Endothelial cell of umbilical vein (primary cell): Measurements from ENCODE around the gene OR2A7. TPM values are rescaled to one million over a fixed set of nuclear protein-coding genes. Genes with fewer than 3 reads are reported as not detected.
"Not testable (repeated sequence)": the region's sequence is repeated elsewhere in the genome, so short reads cannot be mapped to it uniquely, and the experiment has no call there.

ENCODE experiments used
- BruUV-seq: library from RNA; stranded (reverse); fragments of 400-500 nt; replicated peaks from 2 replicates; lab custom pipeline; 2021; lab: Mats Ljungman, UMichigan
- CTCF ChIA-PET: fragments of 300-600, 350-600 bp; sonication (Branson Sonifier 250); formaldehyde crosslinking; loops from one replicate; lab custom pipeline; 2021; ENCODE audit warnings: antibody characterized with exemption, inconsistent platforms; lab: Charles Lee
- POLR2A ChIA-PET: fragments of 300-600, 350-600 bp; sonication (Branson Sonifier 250); formaldehyde crosslinking; loops from one replicate; lab custom pipeline; 2021; ENCODE audit warnings: antibody characterized with exemption, inconsistent platforms; lab: Charles Lee
- DNase-seq: peaks from one replicate; pipeline ENCODE4 v3.0.0-alpha.2; 2011; ENCODE audit warnings: low read depth, low spot score
- FAIRE-seq: peaks from 2 replicates; lab custom pipeline; 2011; peaks lifted over from hg19 to GRCh38; lab: Jason Lieb, UNC
- H2AFZ ChIP-seq: 2 replicates; pipeline ENCODE4 v1.6.0; 2012; ENCODE audit warnings: low read depth, low read length, control low read depth, inconsistent platforms
- H3K27ac ChIP-seq: 2 replicates; pipeline ENCODE4 v1.5.1; 2011; ENCODE audit warnings: low read depth, mild to moderate bottlenecking, control low read depth, low read length, moderate library complexity; ENCODE audit not compliant: insufficient read depth
- H3K27me3 ChIP-seq, 2 experiments: 2 replicates each; pipeline versions ENCODE4 v1.6.0 to v1.6.1; 2011; ENCODE audit warnings: low read length in 2 of 2, mixed read lengths in 1 of 2; ENCODE audit not compliant: control insufficient read depth in 2 of 2, insufficient read depth in 2 of 2
- H3K36me3 ChIP-seq, 2 experiments: 2 replicates in 1 of 2; 3 replicates in 1 of 2; pipeline ENCODE4 v1.5.1; 2011; ENCODE audit warnings: low read length in 2 of 2, mild to moderate bottlenecking in 1 of 2, moderate library complexity in 1 of 2; ENCODE audit not compliant: control insufficient read depth in 2 of 2, insufficient read depth in 2 of 2; ENCODE audit errors: extremely low read depth in 1 of 2
- H3K4me1 ChIP-seq: 3 replicates; pipeline ENCODE4 v1.5.1; 2011; ENCODE audit warnings: mild to moderate bottlenecking, low read length; ENCODE audit not compliant: control insufficient read depth, insufficient read depth; ENCODE audit errors: extremely low read depth
- H3K4me2 ChIP-seq: 2 replicates; pipeline ENCODE4 v1.6.1; 2011; ENCODE audit warnings: low read length, control low read depth, mixed read lengths; ENCODE audit not compliant: insufficient read depth
- H3K4me3 ChIP-seq, 3 experiments: fragments of 200-600 bp in 1 of 3; sonication (generic), shearing (Covaris generic) in 1 of 3; replicated peaks in 1 of 3; 2 replicates each; pipeline ENCODE4 v1.5.1; 2011 to 2016; ENCODE audit warnings: control low read depth in 3 of 3, low read length in 3 of 3, mild to moderate bottlenecking in 2 of 3, inconsistent platforms in 1 of 3, low read depth in 1 of 3, moderate library complexity in 1 of 3; ENCODE audit not compliant: insufficient read depth in 1 of 3
- H3K79me2 ChIP-seq: 2 replicates; pipeline ENCODE4 v1.6.0; 2012; ENCODE audit warnings: low read length, inconsistent platforms; ENCODE audit not compliant: control insufficient read depth, insufficient read depth
- H3K9ac ChIP-seq: replicated peaks from 2 replicates; pipeline ENCODE3; 2011; ENCODE audit warnings: low read length, control low read depth; ENCODE audit not compliant: insufficient read depth; ENCODE audit errors: extremely low read depth
- H3K9me1 ChIP-seq: replicated peaks from 3 replicates; pipeline ENCODE4 v1.6.0; 2011; ENCODE audit warnings: mild to moderate bottlenecking, low read length; ENCODE audit not compliant: control insufficient read depth, insufficient read depth; ENCODE audit errors: extremely low read depth
- H3K9me3 ChIP-seq: replicated peaks from 2 replicates; pipeline ENCODE4 v1.5.1; 2012; ENCODE audit warnings: low read length, inconsistent platforms; ENCODE audit not compliant: control insufficient read depth, insufficient read depth
- H4K20me1 ChIP-seq: replicated peaks from 2 replicates; pipeline ENCODE3; 2011; ENCODE audit warnings: mild to moderate bottlenecking, low read length; ENCODE audit not compliant: control insufficient read depth, insufficient read depth; ENCODE audit errors: extremely low read depth
- dilution Hi-C: fragments of 300-500 bp; cut with MboI; formaldehyde crosslinking; loops from one replicate; pipeline ENCODE4 v1.15.0; 2019; ENCODE audit warnings: low sequenced_read_pairs; ENCODE audit not compliant: extremely low pct_ligation_motif_present
- intact Hi-C: fragments of 100-400 bp; cut with micrococcal nuclease; formaldehyde crosslinking; loops from one replicate; pipeline ENCODE4 v1.10.0; 2022
- polyA plus RNA-seq, 4 experiments: library from polyadenylated mRNA; depleted of rRNA in 3 of 4; stranded (reverse) in 3 of 4; unstranded in 1 of 4; fragments of >200 nt; gene quantifications; 2 replicates each; pipeline versions ENCODE4 v1.2.1 to v1.2.3, GENCODE V29; 2011 to 2012; ENCODE audit warnings: missing spikeins in 1 of 4
- total RNA-seq: library from RNA; stranded (reverse); gene quantifications from 2 replicates; pipeline ENCODE4 v1.2.3, GENCODE V29; 2021

The OR2A7 gene
- total and polyA plus RNA-seq, 2 donors (not counting 3 experiments of a cell fraction or from before 2014, with no cell fraction given) = 0.33 TPM; not detected in 1

- BruUV-seq, H3K4me2 ChIP-seq, H3K9me1 ChIP-seq, intact Hi-C loops, H3K36me3 ChIP-seq, H4K20me1 ChIP-seq, H3K9ac ChIP-seq, H3K27me3 ChIP-seq, FAIRE-seq, H3K4me1 ChIP-seq, dilution Hi-C loops, H3K27ac ChIP-seq, H3K9me3 ChIP-seq, H3K79me2 ChIP-seq, CTCF ChIA-PET, POLR2A ChIA-PET, H3K4me3 ChIP-seq, DNase-seq, H2AFZ ChIP-seq: not testable (repeated sequence)
Observed at GRCh38 chr7:144246967-144247366, 17.6 kb downstream of the OR2A7 start.

- H3K79me2 ChIP-seq, H3K9ac ChIP-seq, H3K36me3 ChIP-seq, H3K27me3 ChIP-seq, dilution Hi-C loops, H2AFZ ChIP-seq, intact Hi-C loops, CTCF ChIA-PET, H3K9me3 ChIP-seq, H3K4me3 ChIP-seq, H4K20me1 ChIP-seq, H3K4me2 ChIP-seq, DNase-seq, FAIRE-seq, H3K9me1 ChIP-seq, POLR2A ChIA-PET, BruUV-seq, H3K4me1 ChIP-seq, H3K27ac ChIP-seq: not testable (repeated sequence)
Observed at GRCh38 chr7:144245372-144245771, 19.2 kb downstream of the OR2A7 start.

GRCh38 chr7:144239365-144239764 is 25.2 kb downstream of the OR2A7 start, which contains the start of gene OR2A42:
Gene OR2A42, minus strand, starts transcription at chr7:144239605. Its CDS starts 6,762 bp downstream, at chr7:144232843.
- not testable (repeated sequence) for H3K79me2 ChIP-seq

GRCh38 chr7:144238530-144239082 is 26.0 kb downstream of the OR2A7 start:
- H3K4me2 ChIP-seq, H3K9me3 ChIP-seq, BruUV-seq, CTCF ChIA-PET, FAIRE-seq, POLR2A ChIA-PET, H3K79me2 ChIP-seq, dilution Hi-C loops, H3K4me3 ChIP-seq, H2AFZ ChIP-seq, H3K9me1 ChIP-seq, H3K9ac ChIP-seq, H3K4me1 ChIP-seq, H4K20me1 ChIP-seq, H3K36me3 ChIP-seq, H3K27ac ChIP-seq, intact Hi-C loops, H3K27me3 ChIP-seq: not testable (repeated sequence)
- DNase-seq = peak; percentile 0

More at GRCh38 chr7:144239365-144239764, 25.2 kb downstream of the OR2A7 start, which contains the start of gene OR2A42:
- POLR2A ChIA-PET, CTCF ChIA-PET, BruUV-seq, FAIRE-seq, H3K27me3 ChIP-seq, H3K36me3 ChIP-seq, H3K4me3 ChIP-seq, H3K4me1 ChIP-seq, H3K9ac ChIP-seq, H3K9me3 ChIP-seq, dilution Hi-C loops, H2AFZ ChIP-seq, H3K27ac ChIP-seq, H3K4me2 ChIP-seq, H4K20me1 ChIP-seq, H3K9me1 ChIP-seq, DNase-seq, intact Hi-C loops: not testable (repeated sequence)
